Gastrocnemius medialis (tissue), 4 donors: ENCODE measurements around the gene VAV2. TPM values are rescaled to one million over a fixed set of nuclear protein-coding genes. Genes with fewer than 3 reads are reported as not detected.

Source experiments
- ATAC-seq, 2 donors: fragments of 150-250 bp; one replicate each; pipeline ENCODE4 v1.9.1; 2016
- DNase-seq, 2 donors: peaks; one replicate each; pipeline ENCODE4 v3.0.0-alpha.2; 2019
- H3K27ac ChIP-seq, 4 donors: fragments of 200-600 bp; sonication (generic); 1 replicate in 1 of 4; 2 replicates in 3 of 4; pipeline ENCODE4 v1.5.1; 2016 to 2018; ENCODE audit warnings: mild to moderate bottlenecking in 2 of 4, moderate library complexity in 1 of 4
- H3K27me3 ChIP-seq, 3 donors: fragments of 200-600 bp; sonication (generic) in 2 of 3; 1 replicate in 1 of 3; 2 replicates in 2 of 3; pipeline versions ENCODE4 v1.5.1 to v1.6.0; 2016 to 2019; ENCODE audit warnings: mild to moderate bottlenecking in 1 of 3, moderate library complexity in 1 of 3
- H3K36me3 ChIP-seq, 2 donors: fragments of 200-600 bp; sonication (generic) in 1 of 2; one replicate each; pipeline ENCODE4 v1.5.1; 2017 to 2018
- H3K4me1 ChIP-seq, 2 donors: fragments of 200-600 bp; sonication (generic) in 1 of 2; one replicate each; pipeline ENCODE4 v1.5.1; 2016 to 2017; ENCODE audit warnings: mild to moderate bottlenecking in 2 of 2
- H3K4me3 ChIP-seq, 4 donors: fragments of 200-600 bp; sonication (generic) in 3 of 4; 1 replicate in 1 of 4; 2 replicates in 3 of 4; pipeline ENCODE4 v1.5.1; 2016 to 2019; ENCODE audit warnings: mild to moderate bottlenecking in 2 of 4
- H3K9me3 ChIP-seq, 3 donors: fragments of 200-600 bp; sonication (generic) in 2 of 3; 1 replicate in 1 of 3; 2 replicates in 2 of 3; pipeline ENCODE4 v1.5.1; 2016 to 2019
- POLR2A ChIP-seq, 2 donors: fragments of 450-650 bp; IDR thresholded peaks; one replicate each; pipeline ENCODE4 v1.6.1; 2017; ENCODE audit warnings: antibody characterized with exemption in 2 of 2, mild to moderate bottlenecking in 2 of 2, moderate library complexity in 2 of 2
- in situ Hi-C, 4 donors: fragments of 200-750 bp; cut with MboI; loops; one replicate each; pipeline versions ENCODE4 v1.15.0 to v1.8.0; 2017; ENCODE audit warnings: low sequenced_read_pairs in 4 of 4
- intact Hi-C: fragments of 100-400 bp; cut with DNase I; formaldehyde crosslinking; loops from one replicate; pipeline ENCODE4 v1.15.1; 2023; ENCODE audit warnings: low total_unique reads
- total RNA-seq, 4 donors: library from RNA; depleted of rRNA; stranded (reverse); fragments of >200 nt; gene quantifications; one replicate each; pipeline versions ENCODE4 v1.1.0 to v1.2.3, GENCODE V29; 2016
- TF ChIP-seq, protein P1 (sequence below), 5 experiments: fragments of 450-650 bp in 3 of 5; fragments of 200-600 bp in 2 of 5; sonication (generic) in 2 of 5; IDR thresholded peaks in 4 of 5; conservative IDR thresholded peaks in 1 of 5; 1 replicate in 4 of 5; 2 replicates in 1 of 5; pipeline ENCODE4 v1.5.1; 2016 to 2019; ENCODE audit warnings: antibody characterized with exemption in 5 of 5, mild to moderate bottlenecking in 3 of 5, moderate library complexity in 3 of 5

VAV2 gene
- total RNA-seq, 4 donors from 2014 or later, result 0.51 to 1.2 (median 0.97) TPM

- in situ Hi-C loops, result loop anchor here in 2 of 4 donors (25.0 kb wide), 1 partner anchor 199 kb away; the partner anchor contains the start of gene ADAMTSL2 (in 2 of the 2)
Observed at GRCh38 chr9:133735931-133736330, 256.2 kb downstream of the VAV2 start.

DNA sequence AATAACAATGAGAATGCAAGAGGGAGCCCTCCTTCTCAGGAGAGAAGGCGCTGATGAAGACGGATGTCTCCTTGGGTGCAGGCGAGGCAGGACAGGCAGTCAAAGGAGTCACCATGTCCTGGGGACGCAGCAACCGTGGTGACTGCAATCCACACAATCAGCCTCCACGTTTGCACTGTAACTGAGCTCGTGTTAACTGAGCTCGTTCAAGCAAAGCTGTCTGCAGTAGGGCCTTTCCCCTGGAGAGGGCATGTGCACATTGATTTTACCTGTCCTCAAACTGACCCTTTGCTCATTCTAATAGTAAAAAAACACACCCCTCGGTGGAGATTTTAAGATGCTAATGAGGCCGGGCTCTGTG, 256.7 kb downstream of the VAV2 start:
- no peaks in the 10 kb centered on the region for H3K36me3 ChIP-seq
- intact Hi-C loops (no loop called here), in situ Hi-C loops (loop anchor here in 2 of 4 donors (25.0 kb wide), 1 partner anchor 198 kb away; the partner anchor contains the start of gene ADAMTSL2 (in 2 of the 2))
- H3K4me1 ChIP-seq, result peaks cover 6 to 8% of the 10 kb centered on the region in 2 donors
- no peaks in the 10 kb centered on the region for H3K9me3 ChIP-seq
- H3K27ac ChIP-seq, result no peak overlapping the region
- ATAC-seq (no peak), DNase-seq (no peak)
- no peak overlapping the region for H3K4me3 ChIP-seq
- no peaks in the 10 kb centered on the region for H3K27me3 ChIP-seq
- TF ChIP-seq, protein P1, sequence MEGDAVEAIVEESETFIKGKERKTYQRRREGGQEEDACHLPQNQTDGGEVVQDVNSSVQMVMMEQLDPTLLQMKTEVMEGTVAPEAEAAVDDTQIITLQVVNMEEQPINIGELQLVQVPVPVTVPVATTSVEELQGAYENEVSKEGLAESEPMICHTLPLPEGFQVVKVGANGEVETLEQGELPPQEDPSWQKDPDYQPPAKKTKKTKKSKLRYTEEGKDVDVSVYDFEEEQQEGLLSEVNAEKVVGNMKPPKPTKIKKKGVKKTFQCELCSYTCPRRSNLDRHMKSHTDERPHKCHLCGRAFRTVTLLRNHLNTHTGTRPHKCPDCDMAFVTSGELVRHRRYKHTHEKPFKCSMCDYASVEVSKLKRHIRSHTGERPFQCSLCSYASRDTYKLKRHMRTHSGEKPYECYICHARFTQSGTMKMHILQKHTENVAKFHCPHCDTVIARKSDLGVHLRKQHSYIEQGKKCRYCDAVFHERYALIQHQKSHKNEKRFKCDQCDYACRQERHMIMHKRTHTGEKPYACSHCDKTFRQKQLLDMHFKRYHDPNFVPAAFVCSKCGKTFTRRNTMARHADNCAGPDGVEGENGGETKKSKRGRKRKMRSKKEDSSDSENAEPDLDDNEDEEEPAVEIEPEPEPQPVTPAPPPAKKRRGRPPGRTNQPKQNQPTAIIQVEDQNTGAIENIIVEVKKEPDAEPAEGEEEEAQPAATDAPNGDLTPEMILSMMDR (IDR thresholded peaks at IDR 0.05 in 4 of 5, conservative IDR thresholded peaks at IDR 0.05 in 1 of 5), result no peak
- no peak for TF ChIP-seq POLR2A (IDR thresholded peaks at IDR 0.05)

More at GRCh38 chr9:133735931-133736330, 256.2 kb downstream of the VAV2 start:
- no peaks in the 10 kb centered on the region for H3K36me3 ChIP-seq
- H3K4me3 ChIP-seq, result no peak overlapping the region
- intact Hi-C loops, result no loop called here
- H3K27me3 ChIP-seq, result no peaks in the 10 kb centered on the region
- TF ChIP-seq, protein P1 (IDR thresholded peaks at IDR 0.05 in 4 of 5, conservative IDR thresholded peaks at IDR 0.05 in 1 of 5), result no peak
- no peak for TF ChIP-seq POLR2A (IDR thresholded peaks at IDR 0.05)
- no peaks in the 10 kb centered on the region for H3K9me3 ChIP-seq
- DNase-seq, result no peak
- ATAC-seq, result no peak
- H3K4me1 ChIP-seq, result peaks cover 6 to 8% of the 10 kb centered on the region in 2 donors
- H3K27ac ChIP-seq, result no peak overlapping the region

DNA sequence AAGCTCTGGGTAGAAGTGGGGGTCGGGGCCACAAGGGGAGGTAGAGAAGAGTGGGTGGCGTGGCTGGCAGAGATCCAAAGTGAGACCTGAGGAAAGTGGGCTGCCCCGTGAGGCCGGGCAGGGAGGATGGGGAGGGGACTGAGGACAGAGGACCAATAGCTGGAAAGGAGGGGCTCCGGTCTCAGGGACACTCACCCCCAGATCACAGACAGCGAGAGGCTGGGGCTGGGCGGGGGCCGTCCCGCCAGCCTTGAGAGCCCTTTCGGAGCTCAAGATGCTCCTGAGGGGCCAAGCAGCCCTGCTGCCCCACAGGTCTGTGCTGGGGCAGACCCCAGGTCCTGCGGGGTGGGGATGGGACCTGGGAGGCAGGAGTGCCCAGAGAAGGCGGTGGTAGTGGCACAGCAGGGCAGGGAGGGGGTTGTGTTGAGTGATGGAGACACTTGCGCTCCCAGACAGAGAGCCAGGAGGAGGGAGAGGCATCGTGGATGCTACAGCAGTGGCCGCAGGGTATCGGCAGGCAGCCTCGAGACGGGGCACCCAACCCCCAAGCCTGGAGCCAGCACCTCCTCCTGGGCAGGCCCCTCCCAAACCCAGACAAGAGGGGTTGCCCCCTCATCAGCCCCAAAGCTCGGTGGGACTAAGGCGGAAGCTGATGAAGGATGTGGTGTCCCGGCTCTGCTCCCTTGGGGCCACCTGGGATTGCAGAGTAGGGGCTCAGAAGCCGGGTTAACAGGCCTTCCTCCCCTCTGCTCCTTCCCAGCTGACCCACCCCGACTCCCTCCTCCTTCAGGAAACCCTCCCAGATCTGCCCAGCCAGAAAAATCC, 257.3 kb downstream of the VAV2 start:
- no peaks in the 10 kb centered on the region for H3K9me3 ChIP-seq
- H3K27me3 ChIP-seq, result no peaks in the 10 kb centered on the region
- no peak overlapping the region for H3K27ac ChIP-seq
- no peaks in the 10 kb centered on the region for H3K36me3 ChIP-seq
- peaks cover 6 to 8% of the 10 kb centered on the region in 2 donors for H3K4me1 ChIP-seq
- TF ChIP-seq, protein P1 (IDR thresholded peaks at IDR 0.05 in 4 of 5, conservative IDR thresholded peaks at IDR 0.05 in 1 of 5), result no peak
- TF ChIP-seq POLR2A (IDR thresholded peaks at IDR 0.05), result no peak
- DNase-seq, result no peak
- no peak overlapping the region for H3K4me3 ChIP-seq
- intact Hi-C loops (no loop called here), in situ Hi-C loops (loop anchor here in 2 of 4 donors (25.0 kb wide), 1 partner anchor 198 kb away; the partner anchor contains the start of gene ADAMTSL2 (in 2 of the 2))
- ATAC-seq, result no peak

DNA sequence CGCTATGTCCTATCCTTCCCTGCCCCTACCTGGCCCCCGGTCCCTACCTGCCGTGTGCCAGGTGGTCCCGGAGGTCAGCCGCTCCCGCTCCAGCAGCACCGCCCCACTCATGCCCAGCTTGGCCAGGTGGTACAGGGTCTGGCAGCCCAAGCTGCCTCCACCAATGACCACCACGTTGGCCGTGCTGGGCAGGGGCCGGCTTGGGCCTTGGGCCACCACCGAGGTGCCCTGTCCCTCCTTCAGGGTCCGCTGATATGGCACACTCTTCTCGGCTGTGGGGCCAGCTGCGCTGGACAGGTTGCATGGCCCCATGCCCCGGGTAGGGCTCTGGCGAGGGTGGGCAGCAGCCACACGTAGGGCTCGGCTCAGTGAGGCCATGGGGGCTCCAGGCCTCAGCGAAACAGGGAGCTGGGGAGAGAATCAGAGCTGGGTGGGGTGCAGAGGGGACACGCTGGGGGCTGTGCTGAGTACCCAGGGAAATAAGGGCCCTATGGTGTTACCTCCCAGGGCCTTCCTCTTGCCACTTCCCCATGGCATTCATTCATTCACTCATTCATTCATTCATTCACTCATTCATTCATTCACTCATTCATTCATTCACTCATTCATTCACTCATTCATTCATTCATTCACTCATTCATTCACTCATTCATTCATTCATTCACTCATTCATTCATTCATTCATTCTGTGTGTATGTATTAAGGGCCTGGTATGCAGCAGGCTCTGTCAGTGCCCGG, 258.2 kb downstream of the VAV2 start:
- H3K36me3 ChIP-seq, result no peaks in the 10 kb centered on the region
- TF ChIP-seq POLR2A (IDR thresholded peaks at IDR 0.05), result no peak
- TF ChIP-seq, protein P1 (IDR thresholded peaks at IDR 0.05 in 4 of 5, conservative IDR thresholded peaks at IDR 0.05 in 1 of 5), result no peak
- H3K4me3 ChIP-seq, result no peak overlapping the region
- H3K4me1 ChIP-seq, result peaks cover 6 to 8% of the 10 kb centered on the region in 2 donors
- no peaks in the 10 kb centered on the region for H3K9me3 ChIP-seq
- H3K27me3 ChIP-seq, result no peaks in the 10 kb centered on the region
- ATAC-seq, result no peak
- H3K27ac ChIP-seq, result no peak overlapping the region
- in situ Hi-C loops, result loop anchor here in 2 of 4 donors (25.0 kb wide), 1 partner anchor 197 kb away; the partner anchor contains the start of gene ADAMTSL2 (in 2 of the 2)
- no peak for DNase-seq
- intact Hi-C loops, result no loop called here
